Endothelial cell (in vitro differentiated cells): ENCODE data around the gene PRICKLE1. TPM values are rescaled to one million over a fixed set of nuclear protein-coding genes. Genes with fewer than 3 reads are reported as not detected.

Source experiments
- DNase-seq: peaks from one replicate; pipeline ENCODE4 v3.0.0; 2021; ENCODE audit warnings: low spot score
- H3K27ac Mint-ChIP-seq: one replicate; pipeline ENCODE4 v1.8.0; 2021; ENCODE audit warnings: mixed read lengths, inconsistent platforms; ENCODE audit not compliant: unreplicated experiment
- H3K27me3 Mint-ChIP-seq: one replicate; pipeline ENCODE4 v1.8.0; 2021; ENCODE audit warnings: mild to moderate bottlenecking, moderate library complexity, mixed read lengths, inconsistent platforms; ENCODE audit not compliant: unreplicated experiment
- H3K36me3 Mint-ChIP-seq: one replicate; pipeline ENCODE4 v1.8.0; 2021; ENCODE audit warnings: mild to moderate bottlenecking, low read depth, mixed read lengths, inconsistent platforms; ENCODE audit not compliant: unreplicated experiment
- H3K4me1 Mint-ChIP-seq: one replicate; pipeline ENCODE4 v1.8.0; 2021; ENCODE audit warnings: mild to moderate bottlenecking, mixed read lengths, inconsistent platforms; ENCODE audit not compliant: unreplicated experiment
- H3K4me3 Mint-ChIP-seq: one replicate; pipeline ENCODE4 v1.8.0; 2021; ENCODE audit warnings: mild to moderate bottlenecking, mixed read lengths, inconsistent platforms; ENCODE audit not compliant: unreplicated experiment
- H3K9me3 Mint-ChIP-seq: one replicate; pipeline ENCODE4 v1.8.0; 2021; ENCODE audit warnings: mixed read lengths, inconsistent platforms; ENCODE audit not compliant: unreplicated experiment
- CTCF ChIP-seq: fragments of 200-600 bp; sonication (generic); IDR thresholded peaks from one replicate; pipeline ENCODE4 v1.5.0; 2021; ENCODE audit warnings: antibody characterized with exemption; ENCODE audit not compliant: unreplicated experiment
- total RNA-seq: library from RNA; stranded (reverse); fragmentation: NEBNext Ultra II Directional; extraction: Animal tissue kit (Norgen Biotek cat#: 25700); gene quantifications from one replicate; pipeline ENCODE4 v1.2.1, GENCODE V29; 2021; ENCODE audit not compliant: unreplicated experiment

The PRICKLE1 gene
- total RNA-seq, 1 donor from 2014 or later = 15.6 TPM

DNA sequence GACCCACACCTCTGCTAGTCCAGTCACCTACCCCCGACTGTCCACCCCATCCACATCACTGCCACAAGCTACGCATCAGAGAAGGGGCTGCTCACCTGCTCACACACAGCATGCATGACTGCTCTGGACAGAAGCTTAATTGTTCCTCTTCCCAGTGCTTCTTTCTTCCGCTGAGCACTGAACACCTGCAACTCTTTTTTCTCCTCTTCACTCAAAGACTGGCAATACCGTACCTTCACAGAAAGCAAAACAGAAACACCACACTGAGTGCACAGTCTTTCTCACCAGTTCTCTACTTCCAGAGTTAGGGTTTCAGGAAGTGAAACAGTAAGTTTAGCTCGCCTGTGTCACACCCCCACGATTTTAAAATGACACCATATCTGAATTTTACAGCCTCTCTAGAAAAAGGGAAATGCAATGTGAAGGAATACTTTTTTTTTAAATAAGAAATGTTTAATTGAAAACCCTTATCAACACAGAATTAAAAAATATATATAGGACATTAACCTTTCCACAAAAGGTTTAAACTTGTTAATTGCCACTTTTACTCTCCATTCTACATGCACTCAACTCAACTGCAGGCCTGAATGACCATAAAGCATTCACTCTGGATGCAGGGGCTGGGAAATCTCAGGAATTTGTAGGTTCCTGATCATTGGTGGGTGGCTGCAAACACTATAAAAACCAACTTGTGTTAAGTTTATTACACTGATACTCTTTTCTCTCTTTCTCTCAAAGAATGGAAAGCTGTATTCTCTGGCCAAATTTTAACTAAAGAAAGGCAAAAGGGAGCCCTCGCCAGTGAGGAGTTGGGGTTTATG, 120.0 kb downstream of the PRICKLE1 start:
- H3K36me3 Mint-ChIP-seq = peaks cover 16% of the 10 kb centered on the region
- no peak for TF ChIP-seq CTCF

DNA sequence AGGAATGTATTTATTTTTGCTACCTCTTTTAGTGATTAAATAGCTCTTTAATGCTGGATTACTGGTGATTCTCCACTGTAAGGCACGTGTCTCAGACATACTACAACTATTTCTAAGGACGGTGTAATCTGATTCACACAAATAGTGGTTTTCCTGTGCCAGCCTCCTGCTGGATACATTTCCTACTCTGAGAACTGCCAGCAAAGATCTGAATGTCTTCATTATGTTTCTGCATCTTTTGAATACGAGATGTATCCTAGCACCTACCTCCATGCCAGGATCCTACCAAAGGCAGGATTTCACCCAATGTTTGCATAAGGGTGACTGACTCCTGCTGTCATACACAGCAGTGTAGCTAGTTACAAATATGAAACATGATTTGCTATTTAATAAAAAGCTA, 120.6 kb downstream of the PRICKLE1 start:
- no peak overlapping the region for H3K27ac Mint-ChIP-seq
- TF ChIP-seq CTCF = no peak
- H3K9me3 Mint-ChIP-seq = no peaks in the 10 kb centered on the region
- H3K27me3 Mint-ChIP-seq = no peaks in the 10 kb centered on the region
- DNase-seq = no peak
- H3K4me1 Mint-ChIP-seq = peaks cover 25% of the 10 kb centered on the region
- no peak overlapping the region for H3K4me3 Mint-ChIP-seq
- peaks cover 17% of the 10 kb centered on the region for H3K36me3 Mint-ChIP-seq

More for the DNA sequence above, 120.0 kb downstream of the PRICKLE1 start:
- no peak overlapping the region for H3K4me3 Mint-ChIP-seq
- H3K27ac Mint-ChIP-seq = no peak overlapping the region
- no peaks in the 10 kb centered on the region for H3K9me3 Mint-ChIP-seq
- no peaks in the 10 kb centered on the region for H3K27me3 Mint-ChIP-seq
- no peak for DNase-seq
- peaks cover 25% of the 10 kb centered on the region for H3K4me1 Mint-ChIP-seq

DNA sequence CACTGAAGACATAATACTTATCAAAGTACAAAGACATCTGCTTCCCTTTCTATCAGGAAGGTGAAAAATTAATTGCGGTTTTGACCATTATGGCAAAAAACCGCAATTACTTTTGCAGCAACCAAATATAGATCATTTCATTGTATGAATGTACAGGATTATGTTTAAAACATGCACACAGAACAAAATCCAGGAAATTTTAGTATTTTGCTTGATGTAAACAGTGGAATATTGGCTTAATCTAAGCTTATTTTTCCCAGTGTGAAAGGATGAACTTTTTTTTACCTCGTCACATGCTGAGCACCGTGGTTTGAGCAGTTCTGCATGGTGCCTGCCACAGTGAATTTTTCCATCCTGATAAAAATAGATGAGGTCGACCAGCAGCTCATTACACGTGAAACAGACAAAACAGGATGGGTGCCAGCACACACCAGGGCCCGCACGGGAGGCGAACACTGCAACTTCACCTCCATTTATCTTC, 121.2 kb downstream of the PRICKLE1 start:
- Mint-ChIP-seq H3K4me3 (no peak overlapping the region), H3K4me1 (peaks cover 25% of the 10 kb centered on the region), H3K27ac (no peak overlapping the region), H3K36me3 (peaks cover 17% of the 10 kb centered on the region), H3K9me3 (no peaks in the 10 kb centered on the region), H3K27me3 (no peaks in the 10 kb centered on the region)
- DNase-seq = no peak
- no peak for TF ChIP-seq CTCF

DNA sequence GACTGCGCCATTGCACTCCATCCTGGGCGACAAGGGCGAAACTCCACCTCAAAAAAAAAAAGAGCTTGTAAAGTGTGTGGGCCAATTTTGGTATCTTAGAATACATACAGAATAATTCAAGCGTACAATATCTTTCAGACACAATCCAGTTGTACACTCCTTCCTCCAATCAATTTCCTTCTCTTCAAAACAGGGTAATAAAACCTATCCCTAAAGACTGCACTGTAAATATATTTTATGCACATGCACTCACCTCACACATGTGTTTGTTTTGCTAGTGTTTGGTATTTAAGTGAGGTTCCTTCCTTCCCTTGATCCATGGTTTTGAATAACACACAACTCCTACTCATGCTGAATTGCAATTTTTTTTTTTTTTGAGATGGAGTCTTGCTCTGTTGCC, 125.9 kb downstream of the PRICKLE1 start:
- TF ChIP-seq CTCF = no peak
- peaks cover 32% of the 10 kb centered on the region for H3K36me3 Mint-ChIP-seq
- no peak overlapping the region for H3K27ac Mint-ChIP-seq
- no peaks in the 10 kb centered on the region for H3K9me3 Mint-ChIP-seq
- H3K4me3 Mint-ChIP-seq = no peak overlapping the region
- peaks cover 11% of the 10 kb centered on the region for H3K4me1 Mint-ChIP-seq
- no peak for DNase-seq
- no peaks in the 10 kb centered on the region for H3K27me3 Mint-ChIP-seq

GRCh38 chr12:42462486-42462885, 127.1 kb downstream of the PRICKLE1 start:
- Mint-ChIP-seq H3K36me3 (peaks cover 32% of the 10 kb centered on the region), H3K4me3 (peak overlapping the region; percentile 15), H3K27me3 (no peaks in the 10 kb centered on the region), H3K4me1 (peaks cover 6% of the 10 kb centered on the region), H3K27ac (peak overlapping the region; percentile 55), H3K9me3 (no peaks in the 10 kb centered on the region)
- DNase-seq = no peak
- no peak for TF ChIP-seq CTCF
